ENCODE data around the gene GTPBP4. TPM values are rescaled to one million over a fixed set of nuclear protein-coding genes. Genes with fewer than 3 reads are reported as not detected.

The GTPBP4 gene
- total RNA-seq, 1 donor from 2014 or later: 66.5 TPM

- no peak for DNase-seq (ENCODE audit: low read depth)
- TF ChIP-seq CTCF (conservative IDR thresholded peaks at IDR 0.05; ENCODE audit: low read depth, low read length): no peak
Observed at GRCh38 chr10:983401-983800, 4.8 kb upstream of the GTPBP4 start.

DNA sequence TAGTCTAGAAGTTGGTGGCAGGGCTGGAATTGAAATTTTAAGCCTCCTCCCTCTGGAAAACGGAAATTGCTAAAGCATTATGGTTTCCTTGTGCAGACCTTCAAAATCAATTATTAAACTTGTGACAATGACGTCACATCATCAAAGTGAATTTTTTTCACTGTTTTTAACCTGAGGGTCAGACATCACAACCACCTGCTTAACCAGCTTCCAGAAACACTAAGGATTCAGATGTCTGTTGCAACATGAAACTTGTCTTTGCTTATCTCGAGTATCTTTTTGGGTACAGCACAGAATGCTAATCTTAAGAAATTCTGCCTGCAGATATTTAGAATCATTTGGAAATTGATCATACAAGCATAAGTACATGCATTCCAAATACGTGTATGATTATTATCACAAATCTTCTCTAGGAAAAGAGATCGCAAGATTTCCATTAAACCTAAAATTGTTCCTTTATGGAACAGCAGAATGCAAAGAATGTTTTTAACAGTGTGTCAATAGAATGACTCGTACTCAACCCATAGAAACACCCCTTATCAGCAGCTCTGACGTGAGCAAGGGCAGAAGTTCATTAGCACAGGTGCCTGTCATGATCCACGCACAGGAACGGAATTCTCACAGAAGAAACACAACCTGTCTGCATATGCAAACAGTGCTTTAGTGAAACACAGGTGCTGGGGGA, 4.1 kb upstream of the GTPBP4 start:
- no peak for TF ChIP-seq CTCF (conservative IDR thresholded peaks at IDR 0.05; ENCODE audit: low read depth, low read length)
- no peak for DNase-seq (ENCODE audit: low read depth)
- H3K4me3 ChIP-seq (ENCODE audit: low read depth, low read length): no peak overlapping the region

More at GRCh38 chr10:983401-983800, 4.8 kb upstream of the GTPBP4 start:
- no peak overlapping the region for H3K4me3 ChIP-seq (ENCODE audit: low read depth, low read length)

DNA sequence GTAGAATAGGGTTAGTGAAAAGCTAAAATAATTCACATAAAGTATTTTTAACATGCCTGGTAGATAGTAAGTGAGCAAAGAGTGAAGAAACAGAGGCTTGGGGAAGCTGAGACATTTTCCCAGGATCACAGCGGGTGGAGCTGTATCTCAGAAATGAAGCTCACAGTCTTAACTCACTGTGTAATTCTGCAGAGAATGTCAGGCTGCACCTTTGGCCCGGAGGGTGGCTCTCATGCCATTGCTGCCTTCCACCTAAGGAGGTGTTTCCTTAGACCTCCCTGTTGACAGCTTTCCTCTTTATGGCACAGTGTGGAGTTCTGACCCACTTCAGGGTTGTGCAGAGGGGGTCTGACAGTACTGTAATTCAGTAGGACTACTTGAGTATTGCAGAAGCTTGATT, 2.9 kb upstream of the GTPBP4 start:
- no peak for DNase-seq (ENCODE audit: low read depth)

GRCh38 chr10:986137-986825, 2.0 kb upstream of the GTPBP4 start:
- no peak for TF ChIP-seq CTCF (conservative IDR thresholded peaks at IDR 0.05; ENCODE audit: low read depth, low read length)
- no peak overlapping the region for H3K4me3 ChIP-seq (ENCODE audit: low read depth, low read length)
- no peak for DNase-seq (ENCODE audit: low read depth)

More for the DNA sequence above, 2.9 kb upstream of the GTPBP4 start:
- no peak overlapping the region for H3K4me3 ChIP-seq (ENCODE audit: low read depth, low read length)
- TF ChIP-seq CTCF (conservative IDR thresholded peaks at IDR 0.05; ENCODE audit: low read depth, low read length): no peak

DNA sequence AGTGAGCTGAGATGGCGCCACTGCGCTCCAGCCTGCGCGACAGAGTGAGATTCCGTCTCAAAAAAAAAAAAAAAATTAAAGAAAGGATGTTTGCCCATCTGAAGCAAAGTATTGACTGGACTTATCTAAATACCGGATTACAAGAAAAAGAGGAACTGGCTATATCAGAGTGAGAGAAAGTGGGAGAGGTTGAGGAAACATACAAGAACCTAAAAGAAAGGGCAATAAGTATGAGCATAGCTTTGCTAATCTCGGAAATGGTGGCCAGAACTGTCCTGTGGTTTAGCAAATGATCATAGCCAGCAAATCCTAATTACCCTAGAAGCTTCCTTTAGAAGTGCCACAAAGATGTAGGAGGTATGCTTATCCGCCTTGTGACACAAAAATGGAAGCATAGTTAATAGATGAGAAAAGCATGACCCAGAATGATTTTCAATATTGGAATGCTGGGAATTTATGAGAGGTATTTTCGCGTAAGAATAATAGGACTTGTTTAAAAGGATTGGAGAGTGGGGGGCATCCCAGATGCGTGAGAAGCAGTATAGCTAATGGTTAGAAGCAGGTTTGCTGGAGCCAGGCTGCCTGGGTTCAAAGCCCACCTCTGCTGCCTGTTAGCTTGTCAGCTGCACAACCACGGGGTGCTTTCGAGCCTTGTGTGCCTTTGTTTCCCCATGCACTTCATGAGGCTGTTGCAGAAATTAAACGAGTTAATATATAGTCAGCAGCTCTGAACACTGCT, 1.2 kb upstream of the GTPBP4 start:
- peak overlapping the region; percentile 99 for H3K4me3 ChIP-seq (ENCODE audit: low read depth, low read length)
- TF ChIP-seq CTCF (conservative IDR thresholded peaks at IDR 0.05; ENCODE audit: low read depth, low read length): no peak
- DNase-seq (ENCODE audit: low read depth): no peak

GRCh38 chr10:987620-987869, 689 bp upstream of the GTPBP4 start:
- peak overlapping the region; percentile 99 for H3K4me3 ChIP-seq (ENCODE audit: low read depth, low read length)
- no peak for TF ChIP-seq CTCF (conservative IDR thresholded peaks at IDR 0.05; ENCODE audit: low read depth, low read length)
- no peak for DNase-seq (ENCODE audit: low read depth)
